Panc1 (cell line): Measurements from ENCODE around the gene C1orf226.

Source experiments
- POLR2AphosphoS5 ChIP-seq: IDR thresholded peaks from 2 replicates; pipeline ENCODE4 v1.6.1; 2012; ENCODE audit warnings: mild to moderate bottlenecking, low read depth, low read length, moderate library complexity
- SIN3A ChIP-seq: IDR thresholded peaks from 2 replicates; pipeline ENCODE4 v1.6.1; 2012; ENCODE audit warnings: low read depth, mild to moderate bottlenecking, low read length, moderate library complexity, borderline replicate concordance; ENCODE audit not compliant: insufficient read depth
- TF ChIP-seq, protein P1 (sequence below): fragments of 450-650 bp; IDR thresholded peaks from 2 replicates; pipeline ENCODE4 v1.5.1; 2017; ENCODE audit warnings: mild to moderate bottlenecking

DNA sequence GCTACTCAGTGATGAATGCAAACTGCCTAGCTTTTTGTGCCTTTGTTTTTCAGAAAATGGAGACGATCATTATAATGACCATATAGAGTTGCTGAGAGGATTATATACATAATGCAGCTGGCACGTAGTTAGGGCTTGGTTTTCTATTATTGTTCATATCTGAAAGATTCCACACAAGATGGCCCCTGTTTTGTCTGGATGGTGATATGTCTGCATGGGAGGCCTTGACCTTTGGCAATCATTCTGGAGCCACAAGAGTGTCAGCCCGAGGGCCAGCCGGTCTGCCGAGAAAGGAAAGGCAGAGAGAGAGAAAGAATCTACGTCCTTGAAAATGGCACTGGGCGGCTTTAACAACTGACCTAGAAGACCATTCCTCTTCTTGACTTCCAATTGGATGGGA is 36.1 kb downstream of the C1orf226 start:
- TF ChIP-seq, protein P1, sequence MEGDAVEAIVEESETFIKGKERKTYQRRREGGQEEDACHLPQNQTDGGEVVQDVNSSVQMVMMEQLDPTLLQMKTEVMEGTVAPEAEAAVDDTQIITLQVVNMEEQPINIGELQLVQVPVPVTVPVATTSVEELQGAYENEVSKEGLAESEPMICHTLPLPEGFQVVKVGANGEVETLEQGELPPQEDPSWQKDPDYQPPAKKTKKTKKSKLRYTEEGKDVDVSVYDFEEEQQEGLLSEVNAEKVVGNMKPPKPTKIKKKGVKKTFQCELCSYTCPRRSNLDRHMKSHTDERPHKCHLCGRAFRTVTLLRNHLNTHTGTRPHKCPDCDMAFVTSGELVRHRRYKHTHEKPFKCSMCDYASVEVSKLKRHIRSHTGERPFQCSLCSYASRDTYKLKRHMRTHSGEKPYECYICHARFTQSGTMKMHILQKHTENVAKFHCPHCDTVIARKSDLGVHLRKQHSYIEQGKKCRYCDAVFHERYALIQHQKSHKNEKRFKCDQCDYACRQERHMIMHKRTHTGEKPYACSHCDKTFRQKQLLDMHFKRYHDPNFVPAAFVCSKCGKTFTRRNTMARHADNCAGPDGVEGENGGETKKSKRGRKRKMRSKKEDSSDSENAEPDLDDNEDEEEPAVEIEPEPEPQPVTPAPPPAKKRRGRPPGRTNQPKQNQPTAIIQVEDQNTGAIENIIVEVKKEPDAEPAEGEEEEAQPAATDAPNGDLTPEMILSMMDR = no peak
- TF ChIP-seq SIN3A = no peak
- no peak for TF ChIP-seq POLR2AphosphoS5
